GM23338 (cell line): ENCODE measurements around the gene ZNF385B. TPM values are rescaled to one million over a fixed set of nuclear protein-coding genes. Genes with fewer than 3 reads are reported as not detected.

ENCODE experiments used
- ATAC-seq: fragments of 200-7000 bp; cut with Tn5 transposase; 3 replicates; pipeline ENCODE4 v1.9.1; 2020
- DNase-seq: peaks from one replicate; pipeline ENCODE4 v3.0.0-alpha.2; 2015; ENCODE audit warnings: low spot score
- H2AFZ ChIP-seq: fragments of 200-600 bp; sonication (generic); 2 replicates; pipeline ENCODE4 v1.8.0; 2016; ENCODE audit warnings: antibody characterized with exemption, mild to moderate bottlenecking, moderate library complexity
- H3F3A ChIP-seq: fragments of 200-600 bp; sonication (generic); replicated peaks from 2 replicates; pipeline ENCODE4 v1.8.0; 2017; ENCODE audit warnings: antibody characterized with exemption, mixed run types, low read depth
- H3K27ac ChIP-seq: fragments of 200-600 bp; sonication (generic); 2 replicates; pipeline ENCODE4 v1.6.1; 2016; ENCODE audit warnings: low read depth
- H3K27me3 ChIP-seq: fragments of 200-600 bp; sonication (generic); 2 replicates; pipeline ENCODE4 v1.8.0; 2016; ENCODE audit warnings: mild to moderate bottlenecking, mixed run types, moderate library complexity; ENCODE audit not compliant: insufficient read depth
- H3K36me3 ChIP-seq: fragments of 200-600 bp; sonication (generic); 2 replicates; pipeline ENCODE4 v1.8.0; 2016; ENCODE audit warnings: mild to moderate bottlenecking; ENCODE audit not compliant: insufficient read depth
- H3K4me1 ChIP-seq: fragments of 200-600 bp; sonication (generic); 2 replicates; pipeline ENCODE4 v1.8.0; 2016; ENCODE audit warnings: mild to moderate bottlenecking, moderate library complexity; ENCODE audit not compliant: insufficient read depth
- H3K4me2 ChIP-seq: fragments of 200-600 bp; sonication (generic); 2 replicates; pipeline ENCODE4 v1.7.1; 2017; ENCODE audit warnings: mixed run types
- H3K4me3 ChIP-seq: fragments of 200-600 bp; sonication (generic); 2 replicates; pipeline ENCODE4 v1.6.1; 2016; ENCODE audit warnings: mixed run types
- H3K79me2 ChIP-seq: fragments of 200-600 bp; sonication (generic); replicated peaks from 2 replicates; pipeline ENCODE4 v1.8.0; 2017; ENCODE audit warnings: mild to moderate bottlenecking; ENCODE audit not compliant: insufficient read depth
- H3K9me2 ChIP-seq: fragments of 200-600 bp; sonication (generic); 2 replicates; pipeline ENCODE4 v1.8.0; 2017; ENCODE audit not compliant: insufficient read depth
- H4K20me1 ChIP-seq: fragments of 200-600 bp; sonication (generic); replicated peaks from 2 replicates; pipeline ENCODE4 v1.8.0; 2017; ENCODE audit warnings: mild to moderate bottlenecking; ENCODE audit not compliant: insufficient read depth
- H3K27ac Mint-ChIP-seq: 2 replicates; pipeline ENCODE4 v1.8.0; 2020; ENCODE audit warnings: inconsistent platforms, mild to moderate bottlenecking, moderate library complexity, mixed read lengths
- H3K27me3 Mint-ChIP-seq: 3 replicates; pipeline ENCODE4 v1.8.0; 2022; ENCODE audit warnings: low read depth, mild to moderate bottlenecking, moderate library complexity, mixed read lengths, inconsistent platforms; ENCODE audit not compliant: insufficient read depth, poor library complexity
- H3K36me3 Mint-ChIP-seq: 3 replicates; pipeline ENCODE4 v1.8.0; 2021; ENCODE audit warnings: low read depth, mild to moderate bottlenecking, inconsistent platforms, moderate library complexity, mixed read lengths
- H3K4me1 Mint-ChIP-seq: 3 replicates; pipeline ENCODE4 v1.8.0; 2020; ENCODE audit warnings: mild to moderate bottlenecking, inconsistent platforms, mixed read lengths
- H3K4me3 Mint-ChIP-seq: 3 replicates; pipeline ENCODE4 v1.8.0; 2021; ENCODE audit warnings: moderate library complexity, mild to moderate bottlenecking, inconsistent platforms, mixed read lengths
- H3K9me3 Mint-ChIP-seq: 3 replicates; pipeline ENCODE4 v1.8.0; 2020; ENCODE audit warnings: moderate library complexity, mild to moderate bottlenecking, inconsistent platforms, mixed read lengths
- CREB1 ChIP-seq: fragments of 250-450 bp; sonication (Bioruptor Pico); IDR thresholded peaks from 2 replicates; pipeline ENCODE4 v1.5.0; 2020; ENCODE audit warnings: low read depth, mild to moderate bottlenecking, moderate library complexity
- ETS1 ChIP-seq: IDR thresholded peaks from 2 replicates; pipeline ENCODE4 v1.6.1; 2016; ENCODE audit warnings: antibody characterized with exemption
- EZH2 ChIP-seq: fragments of 200-600 bp; sonication (generic); IDR thresholded peaks from one replicate; pipeline ENCODE4 v1.8.0; 2017; ENCODE audit warnings: antibody characterized with exemption, mild to moderate bottlenecking, low read depth; ENCODE audit not compliant: unreplicated experiment
- EZH2phosphoT487 ChIP-seq: fragments of 200-600 bp; sonication (generic); IDR thresholded peaks from one replicate; pipeline ENCODE4 v1.8.1; 2018; ENCODE audit warnings: antibody characterized with exemption; ENCODE audit not compliant: unreplicated experiment
- JUNB ChIP-seq: IDR thresholded peaks from one replicate; pipeline ENCODE4 v1.6.1; 2016; ENCODE audit warnings: antibody characterized with exemption; ENCODE audit not compliant: unreplicated experiment
- NANOG ChIP-seq: IDR thresholded peaks from 2 replicates; pipeline ENCODE4 v1.6.1; 2016; ENCODE audit warnings: antibody characterized with exemption, borderline replicate concordance
- POLR2AphosphoS5 ChIP-seq: IDR thresholded peaks from 2 replicates; pipeline ENCODE4 v1.6.1; 2016; ENCODE audit warnings: antibody characterized with exemption, low read depth
- STAT1 ChIP-seq: IDR thresholded peaks from one replicate; pipeline ENCODE4 v1.6.1; 2016; ENCODE audit warnings: antibody characterized with exemption; ENCODE audit not compliant: unreplicated experiment
- ZNF114 ChIP-seq: fragments of 250-450 bp; sonication (Bioruptor Pico); IDR thresholded peaks from 2 replicates; pipeline ENCODE4 v1.5.0; 2020; ENCODE audit warnings: mild to moderate bottlenecking, moderate library complexity
- ZNF331 ChIP-seq: fragments of 250-450 bp; sonication (Bioruptor Pico); IDR thresholded peaks from 2 replicates; pipeline ENCODE4 v1.5.0; 2020; ENCODE audit warnings: low read depth, mild to moderate bottlenecking, moderate library complexity
- ZNF462 ChIP-seq: fragments of 250-450 bp; sonication (Bioruptor Pico); IDR thresholded peaks from 2 replicates; pipeline ENCODE4 v1.5.0; 2020; ENCODE audit warnings: mild to moderate bottlenecking, moderate library complexity
- polyA plus RNA-seq: library from polyadenylated mRNA; unstranded; fragments of >200 nt; fragmentation: Nextera tagmentation; extraction: Ambion mirVana; gene quantifications from 2 replicates; pipeline ENCODE4 v1.2.1, GENCODE V29; 2016
- total RNA-seq: library from RNA; depleted of rRNA; stranded (reverse); fragments of >200 nt; shearing (Covaris generic); gene quantifications from 2 replicates; pipeline ENCODE4 v1.2.3, GENCODE V29; 2014
- TF ChIP-seq, protein P1 (sequence below): IDR thresholded peaks from one replicate; pipeline ENCODE4 v1.6.1; 2018; ENCODE audit warnings: antibody characterized with exemption; ENCODE audit not compliant: unreplicated experiment

The ZNF385B gene
- total and polyA plus RNA-seq, 2 experiments from 2014 or later: 1.5 to 4.6 TPM

DNA sequence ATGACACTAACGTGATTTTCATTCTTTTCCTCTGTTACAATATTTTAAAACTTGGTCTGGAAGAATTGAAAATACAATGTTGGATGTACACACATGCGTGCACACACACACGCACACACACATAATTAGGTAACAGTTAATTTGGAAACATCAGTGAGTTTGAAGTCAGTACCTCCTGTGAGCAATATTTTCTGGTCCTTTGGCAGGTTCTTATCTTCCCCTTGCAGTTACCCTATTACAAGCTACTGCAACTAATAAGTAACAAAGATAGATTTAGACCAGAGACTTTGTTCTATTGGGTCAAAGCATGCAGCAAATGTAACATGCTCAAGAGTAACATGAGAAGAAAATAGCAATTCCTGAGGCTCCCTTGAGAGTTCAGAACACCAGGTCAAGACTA lies 73.3 kb downstream of the ZNF385B start (continued):
- TF ChIP-seq NANOG (no peak), EZH2phosphoT487 (no peak), POLR2AphosphoS5 (no peak), ZNF114 (no peak), ETS1 (no peak), STAT1 (no peak), ZNF331 (CRISPR knock-in tag) (no peak)

DNA sequence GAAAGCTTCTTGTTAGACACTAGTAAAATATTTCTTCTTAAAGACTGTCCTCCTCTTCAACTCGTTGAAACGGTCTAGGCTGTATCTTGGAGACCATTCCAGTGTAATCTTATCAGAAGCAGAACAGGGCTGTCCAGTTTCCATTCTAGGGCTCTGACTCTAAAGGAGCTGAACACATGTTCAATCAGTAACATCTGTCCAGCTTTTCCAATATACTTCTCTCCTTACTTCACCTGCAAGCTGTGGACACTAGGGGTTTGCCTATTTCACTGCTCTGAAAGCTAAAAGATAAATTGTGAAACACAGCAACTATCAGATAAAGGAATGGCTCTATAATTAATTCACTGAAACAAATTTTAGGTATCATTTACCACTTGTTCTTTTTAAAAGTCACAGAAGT lies 73.8 kb downstream of the ZNF385B start:
- Histone ChIP-seq H3K4me3 (no peak overlapping the region), H2AFZ (no peak overlapping the region), H3K9me2 (no peaks in the 10 kb centered on the region), H4K20me1 (no peaks in the 10 kb centered on the region), H3F3A (no peaks in the 10 kb centered on the region), H3K27me3 (no peaks in the 10 kb centered on the region), H3K4me2 (no peak overlapping the region), H3K27ac (no peak overlapping the region), H3K79me2 (no peaks in the 10 kb centered on the region), H3K4me1 (no peaks in the 10 kb centered on the region), H3K36me3 (no peaks in the 10 kb centered on the region)
- Mint-ChIP-seq H3K4me1 (no peaks in the 10 kb centered on the region), H3K27me3 (no peaks in the 10 kb centered on the region), H3K36me3 (no peaks in the 10 kb centered on the region), H3K9me3 (no peaks in the 10 kb centered on the region), H3K27ac (no peak overlapping the region), H3K4me3 (no peak overlapping the region)
- no peak for ATAC-seq
- DNase-seq: no peak
- TF ChIP-seq EZH2 (no peak), EZH2phosphoT487 (no peak), NANOG (no peak), STAT1 (no peak), ZNF114 (no peak), ETS1 (no peak), JUNB (no peak), ZNF331 (CRISPR knock-in tag) (no peak), ZNF462 (CRISPR knock-in tag) (no peak), CREB1 (no peak), POLR2AphosphoS5 (no peak)
- TF ChIP-seq, protein P1, sequence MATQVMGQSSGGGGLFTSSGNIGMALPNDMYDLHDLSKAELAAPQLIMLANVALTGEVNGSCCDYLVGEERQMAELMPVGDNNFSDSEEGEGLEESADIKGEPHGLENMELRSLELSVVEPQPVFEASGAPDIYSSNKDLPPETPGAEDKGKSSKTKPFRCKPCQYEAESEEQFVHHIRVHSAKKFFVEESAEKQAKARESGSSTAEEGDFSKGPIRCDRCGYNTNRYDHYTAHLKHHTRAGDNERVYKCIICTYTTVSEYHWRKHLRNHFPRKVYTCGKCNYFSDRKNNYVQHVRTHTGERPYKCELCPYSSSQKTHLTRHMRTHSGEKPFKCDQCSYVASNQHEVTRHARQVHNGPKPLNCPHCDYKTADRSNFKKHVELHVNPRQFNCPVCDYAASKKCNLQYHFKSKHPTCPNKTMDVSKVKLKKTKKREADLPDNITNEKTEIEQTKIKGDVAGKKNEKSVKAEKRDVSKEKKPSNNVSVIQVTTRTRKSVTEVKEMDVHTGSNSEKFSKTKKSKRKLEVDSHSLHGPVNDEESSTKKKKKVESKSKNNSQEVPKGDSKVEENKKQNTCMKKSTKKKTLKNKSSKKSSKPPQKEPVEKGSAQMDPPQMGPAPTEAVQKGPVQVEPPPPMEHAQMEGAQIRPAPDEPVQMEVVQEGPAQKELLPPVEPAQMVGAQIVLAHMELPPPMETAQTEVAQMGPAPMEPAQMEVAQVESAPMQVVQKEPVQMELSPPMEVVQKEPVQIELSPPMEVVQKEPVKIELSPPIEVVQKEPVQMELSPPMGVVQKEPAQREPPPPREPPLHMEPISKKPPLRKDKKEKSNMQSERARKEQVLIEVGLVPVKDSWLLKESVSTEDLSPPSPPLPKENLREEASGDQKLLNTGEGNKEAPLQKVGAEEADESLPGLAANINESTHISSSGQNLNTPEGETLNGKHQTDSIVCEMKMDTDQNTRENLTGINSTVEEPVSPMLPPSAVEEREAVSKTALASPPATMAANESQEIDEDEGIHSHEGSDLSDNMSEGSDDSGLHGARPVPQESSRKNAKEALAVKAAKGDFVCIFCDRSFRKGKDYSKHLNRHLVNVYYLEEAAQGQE: no peak
